ENCODE data around the gene ARHGAP35. TPM values are rescaled to one million over a fixed set of nuclear protein-coding genes. Genes with fewer than 3 reads are reported as not detected.
"Not testable (repeated sequence)": the region's sequence is repeated elsewhere in the genome, so short reads cannot be mapped to it uniquely, and the experiment has no call there.

The ARHGAP35 gene
- total RNA-seq, 2 experiments from 2014 or later: 35.4 to 36.0 TPM

- CTCF ChIA-PET: interaction anchor here (0.7 kb wide), 1 partner anchor 415 kb away, joined by 3 read pairs; no protein-coding TSS in a partner anchor
- Mint-ChIP-seq H3K9me3 (no peaks in the 10 kb centered on the region), H3K4me3 (no peak overlapping the region), H3K4me1 (peaks cover 10% of the 10 kb centered on the region), H3K27ac (no peak overlapping the region), H3K36me3 (ENCODE audit: low read depth) (no peaks in the 10 kb centered on the region), H3K27me3 (no peaks in the 10 kb centered on the region)
- no peak for DNase-seq
- POLR2A ChIA-PET: no interaction called here
These were observed 20.3 kb downstream of the ARHGAP35 start for GRCh38 chr19:46881092-46881491.

GRCh38 chr19:46882034-46882433 lies 21.2 kb downstream of the ARHGAP35 start:
- no peak overlapping the region for H3K4me3 Mint-ChIP-seq
- no peaks in the 10 kb centered on the region for H3K36me3 Mint-ChIP-seq (ENCODE audit: low read depth)
- no peaks in the 10 kb centered on the region for H3K27me3 Mint-ChIP-seq
- ChIA-PET POLR2A (interaction anchor here (0.8 kb wide), 1 partner anchor 26 kb away, joined by 3 read pairs; no protein-coding TSS in a partner anchor), CTCF (no interaction called here)
- H3K9me3 Mint-ChIP-seq: no peaks in the 10 kb centered on the region
- DNase-seq: no peak
- H3K27ac Mint-ChIP-seq: no peak overlapping the region
- H3K4me1 Mint-ChIP-seq: peaks cover 18% of the 10 kb centered on the region

- DNase-seq; H3K4me3 Mint-ChIP-seq; H3K9me3 Mint-ChIP-seq; POLR2A ChIA-PET; H3K36me3 Mint-ChIP-seq (ENCODE audit: low read depth); H3K27me3 Mint-ChIP-seq; H3K27ac Mint-ChIP-seq: not testable (repeated sequence)
- H3K4me1 Mint-ChIP-seq: peaks cover 20% of the 10 kb centered on the region
- CTCF ChIA-PET: interaction anchor here (0.6 kb wide), 1 partner anchor 488 kb away, joined by 5 read pairs; no protein-coding TSS in a partner anchor
These were observed 22.0 kb downstream of the ARHGAP35 start for GRCh38 chr19:46882751-46883150.

GRCh38 chr19:46885411-46885810 lies 24.6 kb downstream of the ARHGAP35 start:
- no peaks in the 10 kb centered on the region for H3K27me3 Mint-ChIP-seq
- no peak for DNase-seq
- peaks cover 4% of the 10 kb centered on the region for H3K36me3 Mint-ChIP-seq (ENCODE audit: low read depth)
- no peak overlapping the region for H3K4me3 Mint-ChIP-seq
- POLR2A ChIA-PET: interaction anchor here (1.2 kb wide), 1 partner anchor 162 kb away, joined by 3 read pairs; no protein-coding TSS in a partner anchor
- peaks cover 15% of the 10 kb centered on the region for H3K4me1 Mint-ChIP-seq
- H3K9me3 Mint-ChIP-seq: no peaks in the 10 kb centered on the region
- H3K27ac Mint-ChIP-seq: no peak overlapping the region
- CTCF ChIA-PET: interaction anchor here (0.5 to 1.4 kb wide), 5 partner anchors 14 to 128 kb away, joined by 3 to 6 read pairs (median 4); no protein-coding TSS in a partner anchor

- Mint-ChIP-seq H3K4me1 (peaks cover 15% of the 10 kb centered on the region), H3K36me3 (ENCODE audit: low read depth) (peaks cover 4% of the 10 kb centered on the region), H3K27me3 (no peaks in the 10 kb centered on the region), H3K27ac (no peak overlapping the region), H3K4me3 (no peak overlapping the region), H3K9me3 (no peaks in the 10 kb centered on the region)
- ChIA-PET CTCF (interaction anchor here (0.6 to 1.4 kb wide), 3 partner anchors 12 to 259 kb away, joined by 3 to 4 read pairs (median 3); no protein-coding TSS in a partner anchor), POLR2A (no interaction called here)
- no peak for DNase-seq
These were observed 25.9 kb downstream of the ARHGAP35 start for GRCh38 chr19:46886546-46887239.

- no peak for DNase-seq
- Mint-ChIP-seq H3K4me3 (no peak overlapping the region), H3K27ac (no peak overlapping the region), H3K27me3 (no peaks in the 10 kb centered on the region), H3K9me3 (no peaks in the 10 kb centered on the region), H3K36me3 (ENCODE audit: low read depth) (peaks cover 4% of the 10 kb centered on the region), H3K4me1 (peaks cover 15% of the 10 kb centered on the region)
- POLR2A ChIA-PET: no interaction called here
- CTCF ChIA-PET: interaction anchor here (0.9 kb wide), 1 partner anchor 48 kb away, joined by 3 read pairs; no protein-coding TSS in a partner anchor
These were observed 26.5 kb downstream of the ARHGAP35 start for GRCh38 chr19:46887240-46887782.

- Mint-ChIP-seq H3K27ac (no peak overlapping the region), H3K4me3 (no peak overlapping the region), H3K4me1 (peaks cover 15% of the 10 kb centered on the region), H3K36me3 (ENCODE audit: low read depth) (peaks cover 14% of the 10 kb centered on the region), H3K9me3 (no peaks in the 10 kb centered on the region), H3K27me3 (no peaks in the 10 kb centered on the region)
- no peak for DNase-seq
- ChIA-PET CTCF (no interaction called here), POLR2A (no interaction called here)
These were observed 29.8 kb downstream of the ARHGAP35 start for GRCh38 chr19:46890423-46891170.

- peaks cover 12% of the 10 kb centered on the region for H3K36me3 Mint-ChIP-seq (ENCODE audit: low read depth)
- ChIA-PET CTCF (interaction anchor here (1.0 to 1.1 kb wide), 2 partner anchors 14 to 121 kb away, joined by 3 read pairs; no protein-coding TSS in a partner anchor), POLR2A (no interaction called here)
- no peak overlapping the region for H3K4me3 Mint-ChIP-seq
- DNase-seq: no peak
- H3K27me3 Mint-ChIP-seq: no peaks in the 10 kb centered on the region
- peaks cover 7% of the 10 kb centered on the region for H3K4me1 Mint-ChIP-seq
- no peak overlapping the region for H3K27ac Mint-ChIP-seq
- no peaks in the 10 kb centered on the region for H3K9me3 Mint-ChIP-seq
These were observed 31.7 kb downstream of the ARHGAP35 start for GRCh38 chr19:46892252-46893179.

- no peak for DNase-seq
- Mint-ChIP-seq H3K36me3 (ENCODE audit: low read depth) (peaks cover 13% of the 10 kb centered on the region), H3K27ac (no peak overlapping the region), H3K4me3 (no peak overlapping the region), H3K9me3 (no peaks in the 10 kb centered on the region), H3K4me1 (peaks cover 9% of the 10 kb centered on the region), H3K27me3 (no peaks in the 10 kb centered on the region)
- ChIA-PET CTCF (interaction anchor here (0.8 to 1.4 kb wide), 4 partner anchors 11 to 117 kb away, joined by 3 to 6 read pairs (median 4); no protein-coding TSS in a partner anchor), POLR2A (interaction anchor here (1.2 kb wide), 1 partner anchor 17 kb away, joined by 3 read pairs; no protein-coding TSS in a partner anchor)
These were observed 35.4 kb downstream of the ARHGAP35 start for GRCh38 chr19:46896076-46896794.

GRCh38 chr19:46898731-46899130 lies 37.9 kb downstream of the ARHGAP35 start:
- no peak for DNase-seq
- Mint-ChIP-seq H3K36me3 (ENCODE audit: low read depth) (peaks cover 6% of the 10 kb centered on the region), H3K9me3 (no peaks in the 10 kb centered on the region), H3K27me3 (no peaks in the 10 kb centered on the region), H3K4me3 (no peak overlapping the region), H3K27ac (no peak overlapping the region), H3K4me1 (peaks cover 20% of the 10 kb centered on the region)
- ChIA-PET POLR2A (interaction anchor here (1.1 kb wide), 1 partner anchor 10 kb away, joined by 5 read pairs; no protein-coding TSS in a partner anchor), CTCF (interaction anchor here (1.1 to 1.8 kb wide), 5 partner anchors 10 to 132 kb away, joined by 3 to 4 read pairs (median 3); no protein-coding TSS in a partner anchor)

GRCh38 chr19:46900341-46900740 lies 39.5 kb downstream of the ARHGAP35 start:
- Mint-ChIP-seq H3K9me3 (no peaks in the 10 kb centered on the region), H3K36me3 (ENCODE audit: low read depth) (peaks cover 3% of the 10 kb centered on the region), H3K27me3 (no peaks in the 10 kb centered on the region), H3K4me1 (peaks cover 31% of the 10 kb centered on the region), H3K27ac (no peak overlapping the region), H3K4me3 (no peak overlapping the region)
- no peak for DNase-seq
- ChIA-PET POLR2A (no interaction called here), CTCF (interaction anchor here (1.7 kb wide), 1 partner anchor 113 kb away, joined by 4 read pairs; no protein-coding TSS in a partner anchor)

Measured in activated CD4-positive, alpha-beta memory T cell treated with anti-CD3 and anti-CD28 coated beads, Interleukin-2, amount 10 ng/mL, durations not matched to agents 7 days and 5 days (primary cell).